WTC11 (cell line): ENCODE data around the gene PHLDA2. TPM values are rescaled to one million over a fixed set of nuclear protein-coding genes. Genes with fewer than 3 reads are reported as not detected.

Experiments used
- ATF1 ChIP-seq: sonication (generic); formaldehyde crosslinking; IDR thresholded peaks from 2 replicates; pipeline ENCODE4 v1.8.1; 2023; ENCODE audit warnings: mild to moderate bottlenecking, moderate library complexity, missing genetic modification reagents
- ATF2 ChIP-seq: sonication (generic); formaldehyde crosslinking; IDR thresholded peaks from 2 replicates; pipeline ENCODE4 v1.8.1; 2022; ENCODE audit warnings: low read depth, missing genetic modification reagents, borderline replicate concordance
- ATF6 ChIP-seq: sonication (generic); formaldehyde crosslinking; IDR thresholded peaks from 2 replicates; pipeline ENCODE4 v1.8.1; 2023; ENCODE audit warnings: mild to moderate bottlenecking, missing genetic modification reagents
- CREB1 ChIP-seq: sonication (generic); formaldehyde crosslinking; IDR thresholded peaks from 2 replicates; pipeline ENCODE4 v1.8.0; 2023; ENCODE audit warnings: mild to moderate bottlenecking, missing genetic modification reagents
- CTCF ChIP-seq: fragments of 200-600 bp; IDR thresholded peaks from 2 replicates; pipeline ENCODE4 v1.8.0; 2022; ENCODE audit warnings: antibody characterized with exemption
- E2F1 ChIP-seq: sonication (generic); formaldehyde crosslinking; IDR thresholded peaks from 2 replicates; pipeline ENCODE4 v1.8.0; 2022; ENCODE audit warnings: mild to moderate bottlenecking, missing genetic modification reagents
- E2F5 ChIP-seq: sonication (generic); formaldehyde crosslinking; IDR thresholded peaks from 2 replicates; pipeline ENCODE4 v1.8.1; 2022; ENCODE audit warnings: mild to moderate bottlenecking, moderate library complexity, missing genetic modification reagents
- ESRRA ChIP-seq: sonication (generic); formaldehyde crosslinking; IDR thresholded peaks from 2 replicates; pipeline ENCODE4 v1.8.1; 2022; ENCODE audit warnings: mild to moderate bottlenecking, missing genetic modification reagents, borderline replicate concordance
- ETV6 ChIP-seq: sonication (generic); formaldehyde crosslinking; IDR thresholded peaks from 2 replicates; pipeline ENCODE4 v1.8.1; 2022; ENCODE audit warnings: mild to moderate bottlenecking, missing genetic modification reagents
- GABPB1 ChIP-seq: sonication (generic); formaldehyde crosslinking; IDR thresholded peaks from 2 replicates; pipeline ENCODE4 v1.8.1; 2023; ENCODE audit warnings: mild to moderate bottlenecking, missing genetic modification reagents
- JAZF1 ChIP-seq: fragments of 250-450 bp; sonication (Bioruptor Pico); IDR thresholded peaks from 2 replicates; pipeline ENCODE4 v1.9.0; 2021; ENCODE audit warnings: moderate library complexity, mild to moderate bottlenecking, inconsistent platforms
- NFATC4 ChIP-seq: fragments of 250-450 bp; sonication (Bioruptor Pico); IDR thresholded peaks from 2 replicates; pipeline ENCODE4 v1.9.0; 2021; ENCODE audit warnings: mild to moderate bottlenecking
- NFE2L1 ChIP-seq: sonication (generic); formaldehyde crosslinking; IDR thresholded peaks from 2 replicates; pipeline ENCODE4 v1.8.1; 2023; ENCODE audit warnings: missing genetic modification reagents
- NFYB ChIP-seq: sonication (generic); formaldehyde crosslinking; conservative IDR thresholded peaks from 2 replicates; pipeline ENCODE4 v1.8.0; 2022; ENCODE audit warnings: low read depth, missing genetic modification reagents
- NR2C2 ChIP-seq: sonication (generic); formaldehyde crosslinking; IDR thresholded peaks from 2 replicates; pipeline ENCODE4 v1.8.0; 2022; ENCODE audit warnings: mild to moderate bottlenecking, missing genetic modification reagents
- RELA ChIP-seq: sonication (generic); formaldehyde crosslinking; IDR thresholded peaks from 2 replicates; pipeline ENCODE4 v1.8.1; 2022; ENCODE audit warnings: missing genetic modification reagents, mild to moderate bottlenecking, borderline replicate concordance
- RORB ChIP-seq: fragments of 250-450 bp; sonication (Bioruptor Pico); IDR thresholded peaks from 2 replicates; pipeline ENCODE4 v1.9.0; 2021; ENCODE audit warnings: mild to moderate bottlenecking
- SMAD4 ChIP-seq: sonication (generic); formaldehyde crosslinking; IDR thresholded peaks from 2 replicates; pipeline ENCODE4 v1.8.0; 2022; ENCODE audit warnings: mild to moderate bottlenecking, missing genetic modification reagents
- SP1 ChIP-seq: sonication (generic); formaldehyde crosslinking; conservative IDR thresholded peaks from 2 replicates; pipeline ENCODE4 v1.8.1; 2022; ENCODE audit warnings: missing genetic modification reagents
- TCF7 ChIP-seq: sonication (generic); formaldehyde crosslinking; IDR thresholded peaks from 2 replicates; pipeline ENCODE4 v1.8.0; 2022; ENCODE audit warnings: mild to moderate bottlenecking, low read depth, missing genetic modification reagents, moderate library complexity
- TEAD1 ChIP-seq: sonication (generic); formaldehyde crosslinking; IDR thresholded peaks from 2 replicates; pipeline ENCODE4 v1.8.0; 2022; ENCODE audit warnings: mild to moderate bottlenecking, missing genetic modification reagents
- TEAD4 ChIP-seq: sonication (generic); formaldehyde crosslinking; IDR thresholded peaks from 2 replicates; pipeline ENCODE4 v1.8.0; 2022; ENCODE audit warnings: mild to moderate bottlenecking, missing genetic modification reagents
- ZBTB21 ChIP-seq: sonication (generic); formaldehyde crosslinking; IDR thresholded peaks from 2 replicates; pipeline ENCODE4 v1.8.1; 2023; ENCODE audit warnings: mild to moderate bottlenecking, missing genetic modification reagents, borderline replicate concordance
- ZBTB43 ChIP-seq: sonication (generic); formaldehyde crosslinking; IDR thresholded peaks from 2 replicates; pipeline ENCODE4 v1.8.1; 2023; ENCODE audit warnings: mild to moderate bottlenecking, missing genetic modification reagents
- ZNF138 ChIP-seq: sonication (generic); formaldehyde crosslinking; conservative IDR thresholded peaks from 2 replicates; pipeline ENCODE4 v1.8.1; 2022; ENCODE audit warnings: mild to moderate bottlenecking, moderate library complexity, missing genetic modification reagents
- ZNF281 ChIP-seq: sonication (generic); formaldehyde crosslinking; IDR thresholded peaks from 2 replicates; pipeline ENCODE4 v1.8.0; 2023; ENCODE audit warnings: mild to moderate bottlenecking, missing genetic modification reagents
- ZNF396 ChIP-seq: fragments of 250-450 bp; sonication (Bioruptor Pico); IDR thresholded peaks from 2 replicates; pipeline ENCODE4 v1.8.0; 2021; ENCODE audit warnings: mild to moderate bottlenecking, moderate library complexity, borderline replicate concordance
- ZNF416 ChIP-seq: fragments of 250-450 bp; sonication (Bioruptor Pico); IDR thresholded peaks from 2 replicates; pipeline ENCODE4 v1.9.0; 2021; ENCODE audit warnings: mild to moderate bottlenecking, inconsistent platforms
- ZNF671 ChIP-seq: fragments of 250-450 bp; sonication (Bioruptor Pico); IDR thresholded peaks from 2 replicates; pipeline ENCODE4 v1.8.0; 2021; ENCODE audit warnings: mild to moderate bottlenecking
- total RNA-seq: library from RNA; stranded (reverse); gene quantifications from 3 replicates; pipeline ENCODE4 v1.2.3, GENCODE V29; 2021

PHLDA2 gene
- total RNA-seq, 1 experiment from 2014 or later, result 9.6 TPM

GRCh38 chr11:2886191-2886894, 42.9 kb downstream of the PHLDA2 start (continued):
- TF ChIP-seq ATF2 (CRISPR knock-in tag) (no peak), ZNF281 (CRISPR knock-in tag) (no peak; the same call in 1 of the 2 replicates), CREB1 (no peak), NR2C2 (CRISPR knock-in tag) (no peak), E2F5 (CRISPR knock-in tag) (0 out of 2 replicates have a peak, but pooled peaks have one; percentile 24), NFE2L1 (CRISPR knock-in tag) (no peak), ZNF416 (CRISPR knock-in tag) (no peak), ATF1 (CRISPR knock-in tag) (no peak), GABPB1 (CRISPR knock-in tag) (no peak), NFYB (no peak), ETV6 (CRISPR knock-in tag) (no peak), RELA (CRISPR knock-in tag) (no peak), ATF6 (CRISPR knock-in tag) (no peak), ZBTB43 (CRISPR knock-in tag) (0 out of 2 replicates have a peak, but pooled peaks have one; percentile 56), TCF7 (CRISPR knock-in tag) (no peak), ZNF138 (CRISPR knock-in tag) (peak; percentile 70; the same call in 1 of the 2 replicates), ZBTB21 (CRISPR knock-in tag) (no peak), CTCF (no peak), ZNF671 (CRISPR knock-in tag) (no peak), ZNF396 (CRISPR knock-in tag) (no peak), RORB (CRISPR knock-in tag) (no peak), ESRRA (CRISPR knock-in tag) (no peak), NFATC4 (CRISPR knock-in tag) (no peak), TEAD1 (CRISPR knock-in tag) (no peak), TEAD4 (CRISPR knock-in tag) (no peak), JAZF1 (no peak), E2F1 (CRISPR knock-in tag) (no peak), SMAD4 (CRISPR knock-in tag) (no peak), SP1 (CRISPR knock-in tag) (no peak)
